GM12864 (cell line): Measurements from ENCODE around the gene KIAA1328.

ENCODE experiments used
- DNase-seq: peaks from one replicate; pipeline ENCODE4 v3.0.0-alpha.2; 2011; ENCODE audit warnings: low read depth
- H3K4me3 ChIP-seq: 2 replicates; pipeline ENCODE4 v1.5.1; 2011; ENCODE audit warnings: mild to moderate bottlenecking, low read depth, low read length, control low read depth
- TF ChIP-seq, protein P1 (sequence below): IDR thresholded peaks from 2 replicates; pipeline ENCODE4 v1.5.1; 2011; ENCODE audit warnings: low read depth, mild to moderate bottlenecking, moderate library complexity, low read length, control low read depth, inconsistent platforms; ENCODE audit errors: missing control alignments

KIAA1328 gene

DNA sequence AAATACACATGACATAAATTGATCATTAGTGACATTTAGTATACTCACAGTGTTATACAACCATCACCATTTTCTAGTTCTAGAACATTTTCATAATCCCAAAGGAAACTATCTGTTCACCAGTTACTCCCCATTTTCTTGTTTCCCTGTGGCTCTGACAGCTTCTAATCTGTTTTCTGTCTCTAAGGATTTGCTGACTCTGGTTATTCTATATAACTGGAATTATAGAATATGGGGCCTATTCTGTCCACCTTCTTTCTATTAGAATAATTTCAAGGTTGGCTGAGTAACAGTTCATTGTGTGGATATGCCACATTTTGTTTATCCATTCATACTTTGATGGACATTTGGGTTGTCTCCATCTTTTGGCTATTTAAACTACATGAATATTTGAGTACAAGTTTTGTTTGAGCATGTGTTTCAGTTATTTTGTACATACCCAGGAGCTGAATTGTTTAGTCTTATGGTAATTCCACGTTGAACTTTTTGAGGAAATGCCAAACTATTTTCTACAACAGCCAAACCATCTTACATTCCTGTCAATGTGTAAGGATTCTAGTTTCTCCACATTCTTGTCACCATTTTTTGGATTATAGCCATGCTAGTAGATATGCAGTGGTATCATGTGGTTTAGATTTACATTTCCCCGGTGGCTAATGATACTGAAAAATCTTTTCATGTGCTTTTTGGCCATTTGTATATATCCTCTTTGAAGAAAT lies 20.5 kb downstream of the KIAA1328 start:
- no peak overlapping the region for H3K4me3 ChIP-seq
- no peak for DNase-seq
- TF ChIP-seq, protein P1, sequence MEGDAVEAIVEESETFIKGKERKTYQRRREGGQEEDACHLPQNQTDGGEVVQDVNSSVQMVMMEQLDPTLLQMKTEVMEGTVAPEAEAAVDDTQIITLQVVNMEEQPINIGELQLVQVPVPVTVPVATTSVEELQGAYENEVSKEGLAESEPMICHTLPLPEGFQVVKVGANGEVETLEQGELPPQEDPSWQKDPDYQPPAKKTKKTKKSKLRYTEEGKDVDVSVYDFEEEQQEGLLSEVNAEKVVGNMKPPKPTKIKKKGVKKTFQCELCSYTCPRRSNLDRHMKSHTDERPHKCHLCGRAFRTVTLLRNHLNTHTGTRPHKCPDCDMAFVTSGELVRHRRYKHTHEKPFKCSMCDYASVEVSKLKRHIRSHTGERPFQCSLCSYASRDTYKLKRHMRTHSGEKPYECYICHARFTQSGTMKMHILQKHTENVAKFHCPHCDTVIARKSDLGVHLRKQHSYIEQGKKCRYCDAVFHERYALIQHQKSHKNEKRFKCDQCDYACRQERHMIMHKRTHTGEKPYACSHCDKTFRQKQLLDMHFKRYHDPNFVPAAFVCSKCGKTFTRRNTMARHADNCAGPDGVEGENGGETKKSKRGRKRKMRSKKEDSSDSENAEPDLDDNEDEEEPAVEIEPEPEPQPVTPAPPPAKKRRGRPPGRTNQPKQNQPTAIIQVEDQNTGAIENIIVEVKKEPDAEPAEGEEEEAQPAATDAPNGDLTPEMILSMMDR = no peak

- H3K4me3 ChIP-seq = no peak overlapping the region
- TF ChIP-seq, protein P1 = no peak
- DNase-seq = no peak
These were observed 21.7 kb downstream of the KIAA1328 start for GRCh38 chr18:36850527-36851201.

DNA sequence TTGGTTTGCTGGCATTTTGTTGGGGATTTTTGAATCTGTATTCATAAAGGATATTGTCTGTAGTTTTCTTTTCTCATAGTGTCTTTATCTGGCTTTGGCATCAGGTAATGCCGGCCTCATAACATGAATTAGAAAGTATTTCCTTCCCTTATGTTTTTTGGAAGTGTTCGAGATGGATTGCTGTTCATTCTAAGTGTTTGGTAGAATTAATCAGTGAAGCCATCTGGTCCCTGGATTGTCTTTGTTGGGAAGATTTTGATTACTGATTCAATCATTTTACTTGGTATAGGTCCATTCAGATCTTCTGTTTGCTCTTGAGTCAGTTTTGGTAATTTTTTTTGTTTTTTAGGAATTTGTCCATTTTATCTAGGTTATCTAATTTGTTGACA lies 22.3 kb downstream of the KIAA1328 start:
- no peak overlapping the region for H3K4me3 ChIP-seq
- TF ChIP-seq, protein P1 = no peak
- no peak for DNase-seq

DNA sequence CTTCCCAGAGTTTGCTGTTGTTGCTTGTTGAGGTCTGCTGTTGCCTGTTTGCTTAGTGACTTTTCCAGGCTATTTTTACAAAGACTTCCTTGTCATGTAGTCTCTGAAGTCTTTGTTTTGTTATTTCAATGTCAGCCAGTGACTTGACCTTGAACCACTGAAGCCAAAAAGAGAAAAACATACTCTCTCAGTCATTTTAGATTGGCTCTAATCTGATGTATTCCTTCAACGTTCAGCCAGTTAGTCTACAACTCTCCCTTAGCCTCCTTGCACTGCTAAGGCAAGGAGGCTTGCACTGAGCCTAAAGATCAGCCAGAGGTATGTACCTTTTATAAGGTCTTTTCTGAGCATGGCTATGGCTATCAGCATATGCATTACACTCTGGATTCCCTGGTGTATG lies 27.9 kb downstream of the KIAA1328 start:
- TF ChIP-seq, protein P1 = no peak
- H3K4me3 ChIP-seq = no peak overlapping the region
- DNase-seq = no peak

DNA sequence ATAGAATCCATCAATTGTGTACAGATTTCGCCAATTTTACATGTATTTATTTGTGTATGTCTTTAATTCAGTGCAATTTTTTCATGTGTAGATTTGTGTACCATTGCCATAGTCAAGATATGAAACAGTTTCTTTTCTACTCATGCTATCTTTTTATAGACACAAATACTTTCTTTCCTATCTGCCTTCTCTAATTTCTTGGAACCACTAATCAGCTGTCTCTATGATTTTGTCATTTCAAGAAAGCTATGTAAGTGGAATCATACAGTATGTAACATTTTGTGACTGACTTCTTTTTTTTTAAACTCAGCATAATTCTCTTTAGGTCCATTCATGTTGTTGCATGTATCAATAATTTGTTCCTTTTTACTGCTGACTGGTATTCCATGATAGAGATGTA lies 33.3 kb downstream of the KIAA1328 start:
- H3K4me3 ChIP-seq = no peak overlapping the region
- TF ChIP-seq, protein P1 = no peak
- DNase-seq = no peak

- TF ChIP-seq, protein P1 = no peak
- H3K4me3 ChIP-seq = no peak overlapping the region
- DNase-seq = no peak
These were observed 38.1 kb downstream of the KIAA1328 start for GRCh38 chr18:36867056-36867455.
